HUES6 (cell line): ENCODE measurements around the gene ST3GAL3.
A peak's percentile ranks its signal among the peaks of the same experiment; 100 is the strongest.

Experiments
- H3K27ac ChIP-seq: 2 replicates; pipeline ENCODE4 v1.7.0; 2013; ENCODE audit warnings: low read depth, mild to moderate bottlenecking, low read length, inconsistent platforms
- H3K27me3 ChIP-seq: 2 replicates; pipeline ENCODE4 v1.6.1; 2013; ENCODE audit warnings: low read length; ENCODE audit not compliant: control insufficient read depth, insufficient read depth
- H3K36me3 ChIP-seq: 2 replicates; pipeline ENCODE4 v1.6.1; 2013; ENCODE audit warnings: low read length; ENCODE audit not compliant: control insufficient read depth, insufficient read depth
- H3K4me1 ChIP-seq: 2 replicates; pipeline ENCODE4 v1.6.1; 2013; ENCODE audit warnings: low read length; ENCODE audit not compliant: control insufficient read depth, insufficient read depth
- H3K4me3 ChIP-seq: 2 replicates; pipeline ENCODE4 v1.5.1; 2013; ENCODE audit warnings: low read depth, low read length
- H3K9ac ChIP-seq: one replicate; pipeline ENCODE4 v1.6.1; 2013; ENCODE audit warnings: mild to moderate bottlenecking, low read length
- H3K9me3 ChIP-seq: 2 replicates; pipeline ENCODE4 v1.6.1; 2013; ENCODE audit warnings: low read depth, low read length; ENCODE audit not compliant: control insufficient read depth, insufficient read depth

Gene ST3GAL3

GRCh38 chr1:43707190-43708001 lies at the start of gene ST3GAL3:
ST3GAL3 (plus strand) TSS chr1:43707536; CDS start chr1:43736263, 28,727 bp downstream.
- peak within 1 kb of the TSS; percentile 63; the same call in 1 of the 2 replicates for H3K27ac ChIP-seq

DNA sequence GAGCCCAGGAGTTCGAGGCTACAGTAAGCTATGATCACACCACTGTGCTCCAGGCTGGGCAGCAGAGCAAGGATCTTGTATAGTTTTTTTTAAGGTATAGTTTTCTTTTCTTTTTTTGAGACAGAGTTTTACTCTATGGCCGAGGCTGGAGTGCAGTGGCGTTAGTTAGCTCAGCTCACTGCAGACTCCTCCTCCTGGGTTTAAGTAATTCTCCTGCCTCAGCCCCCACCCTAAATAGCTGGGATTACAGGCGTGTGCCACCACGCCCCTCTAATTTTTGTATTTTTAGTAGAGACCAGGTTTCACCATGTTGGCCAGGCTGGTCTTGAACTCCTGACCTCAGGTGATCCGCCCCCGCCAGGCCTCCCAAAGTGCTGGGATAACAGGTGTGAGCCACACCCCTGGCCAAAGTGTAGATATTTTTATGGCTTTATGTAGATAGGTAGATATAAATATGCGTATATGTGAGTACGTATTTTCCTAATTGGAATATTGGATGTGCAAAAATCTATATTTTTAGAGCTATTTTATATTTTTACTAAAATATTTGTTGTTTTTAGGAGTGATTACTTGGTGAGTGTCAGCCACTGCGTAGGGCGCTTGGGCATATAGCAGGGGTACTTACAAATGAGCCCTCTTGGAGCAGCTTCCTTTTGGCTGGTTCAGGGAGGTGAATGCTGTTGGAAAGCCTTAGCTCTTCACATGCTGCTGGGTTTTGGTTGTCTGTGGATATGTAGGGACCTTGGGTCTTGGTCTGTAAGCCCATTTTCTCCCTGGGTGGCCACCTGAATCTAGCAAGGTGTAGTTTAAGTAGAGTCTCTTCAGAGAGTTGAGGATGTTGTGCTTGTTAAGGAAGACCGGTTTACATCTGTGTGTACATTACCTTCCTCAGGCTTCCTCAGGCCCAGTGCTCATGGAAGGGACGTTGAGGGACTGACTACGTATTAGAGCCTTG lies 47.8 kb upstream of the ST3GAL3 start:
- peak overlapping the region; percentile 46 for H3K9ac ChIP-seq
- no peaks in the 10 kb centered on the region for H3K27me3 ChIP-seq
- no peaks in the 10 kb centered on the region for H3K9me3 ChIP-seq
- peaks cover 25% of the 10 kb centered on the region for H3K4me1 ChIP-seq
- peak overlapping the region; percentile 82 for H3K27ac ChIP-seq
- H3K36me3 ChIP-seq, result peaks cover 92% of the 10 kb centered on the region
- peak overlapping the region; percentile 36 for H3K4me3 ChIP-seq

More at GRCh38 chr1:43707190-43708001, at the start of gene ST3GAL3:
- Histone ChIP-seq H3K27me3 (no peaks in the 10 kb centered on the region), H3K4me1 (peaks cover 9% of the 10 kb centered on the region), H3K36me3 (peaks cover 33% of the 10 kb centered on the region), H3K9ac (peak within 1 kb of the TSS; percentile 88), H3K4me3 (peak within 1 kb of the TSS; percentile 95), H3K9me3 (no peaks in the 10 kb centered on the region)

- Histone ChIP-seq H3K27me3 (no peaks in the 10 kb centered on the region), H3K9ac (peak overlapping the region; percentile 46), H3K4me3 (peak overlapping the region; percentile 36), H3K27ac (peak overlapping the region; percentile 82), H3K4me1 (peaks cover 25% of the 10 kb centered on the region), H3K9me3 (no peaks in the 10 kb centered on the region), H3K36me3 (peaks cover 92% of the 10 kb centered on the region)
Measured at GRCh38 chr1:43660355-43660754, 47.0 kb upstream of the ST3GAL3 start.

DNA sequence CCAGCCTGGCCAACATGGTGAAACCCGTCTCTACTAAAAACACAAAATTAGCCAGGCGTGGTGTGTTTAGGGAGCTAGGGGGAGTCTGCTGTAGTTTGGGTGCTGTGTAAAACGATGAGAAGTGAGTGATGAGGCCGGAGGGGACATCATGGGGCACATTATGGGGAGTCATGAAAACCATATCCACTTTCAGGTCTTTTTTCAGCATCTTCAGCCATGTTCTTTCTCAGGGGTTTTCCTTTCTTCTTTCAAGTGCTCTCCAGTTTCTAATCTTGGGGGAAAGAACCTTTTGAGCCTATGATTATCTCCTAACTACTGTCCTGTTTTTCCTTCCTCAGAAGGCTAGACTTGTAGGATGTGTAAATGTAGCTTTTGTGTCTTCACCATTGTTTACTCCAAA lies 43.0 kb upstream of the ST3GAL3 start:
- Histone ChIP-seq H3K4me1 (peaks cover 20% of the 10 kb centered on the region), H3K4me3 (no peak overlapping the region), H3K9ac (no peak overlapping the region), H3K9me3 (no peaks in the 10 kb centered on the region), H3K27me3 (no peaks in the 10 kb centered on the region), H3K27ac (no peak overlapping the region), H3K36me3 (peaks cover 94% of the 10 kb centered on the region)

DNA sequence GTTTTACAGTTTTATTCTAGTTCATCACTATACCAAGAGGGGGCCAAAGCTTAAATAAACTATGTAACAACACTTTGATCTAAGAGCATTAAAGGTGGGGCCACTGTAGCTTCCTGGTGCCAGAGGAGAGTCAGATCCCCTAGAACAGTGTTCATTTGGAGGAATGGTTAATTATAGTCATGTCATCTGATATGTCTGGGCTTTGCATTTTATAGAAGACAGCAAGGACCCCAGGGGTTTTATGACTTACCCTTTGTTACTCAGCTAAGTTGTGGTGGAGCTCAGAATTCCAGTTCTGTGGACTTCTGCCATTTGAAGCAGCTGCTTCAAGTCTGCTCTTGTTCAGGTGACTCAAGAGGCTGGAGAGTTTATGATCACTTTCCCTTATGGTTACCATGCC lies 40.7 kb upstream of the ST3GAL3 start:
- H3K9ac ChIP-seq, result no peak overlapping the region
- H3K36me3 ChIP-seq, result peaks cover 100% of the 10 kb centered on the region
- no peak overlapping the region for H3K4me3 ChIP-seq

DNA sequence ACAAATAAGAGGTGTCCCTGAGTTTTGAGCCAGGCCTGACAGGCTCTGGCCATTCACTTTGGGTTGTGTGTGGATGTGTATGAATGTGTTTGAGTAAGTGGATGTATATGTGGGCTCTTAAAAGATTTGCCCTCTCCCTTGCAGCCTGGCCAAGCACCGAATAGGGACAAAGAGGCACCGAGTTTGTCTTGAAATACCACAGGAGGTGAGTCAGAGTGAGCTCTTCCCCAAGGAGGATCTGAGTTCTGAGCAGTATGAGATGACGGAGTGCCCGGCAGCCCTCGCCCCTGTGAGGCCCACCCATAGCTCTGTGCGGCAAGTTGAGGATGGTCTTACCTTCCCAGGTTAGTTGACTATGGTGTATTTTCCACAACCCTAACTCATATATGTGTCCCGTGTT lies 38.4 kb upstream of the ST3GAL3 start:
- H3K9ac ChIP-seq, result no peak overlapping the region
- no peaks in the 10 kb centered on the region for H3K9me3 ChIP-seq
- H3K4me1 ChIP-seq, result no peaks in the 10 kb centered on the region
- no peak overlapping the region for H3K4me3 ChIP-seq
- H3K36me3 ChIP-seq, result peaks cover 97% of the 10 kb centered on the region
- H3K27ac ChIP-seq, result no peak overlapping the region
- H3K27me3 ChIP-seq, result no peaks in the 10 kb centered on the region

More for the DNA sequence above, 40.7 kb upstream of the ST3GAL3 start:
- Histone ChIP-seq H3K27ac (0 out of 2 replicates have a peak overlapping the region, but pooled peaks have one; percentile 28), H3K27me3 (no peaks in the 10 kb centered on the region), H3K4me1 (0 out of 2 replicates have a peak, but pooled peaks cover under 1% of the 10 kb centered on the region), H3K9me3 (no peaks in the 10 kb centered on the region)

- Histone ChIP-seq H3K4me3 (no peak overlapping the region), H3K27me3 (no peaks in the 10 kb centered on the region), H3K9ac (no peak overlapping the region), H3K4me1 (no peaks in the 10 kb centered on the region), H3K27ac (no peak overlapping the region), H3K9me3 (no peaks in the 10 kb centered on the region), H3K36me3 (peaks cover 95% of the 10 kb centered on the region)
Measured at GRCh38 chr1:43669878-43670277, 37.5 kb upstream of the ST3GAL3 start.

- Histone ChIP-seq H3K4me1 (no peaks in the 10 kb centered on the region), H3K9ac (no peak overlapping the region), H3K36me3 (peaks cover 95% of the 10 kb centered on the region), H3K27me3 (no peaks in the 10 kb centered on the region), H3K4me3 (no peak overlapping the region), H3K27ac (no peak overlapping the region), H3K9me3 (no peaks in the 10 kb centered on the region)
Measured at GRCh38 chr1:43671193-43671592, 36.1 kb upstream of the ST3GAL3 start.

- no peak overlapping the region for H3K4me3 ChIP-seq
- H3K36me3 ChIP-seq, result peaks cover 94% of the 10 kb centered on the region
- H3K27me3 ChIP-seq, result no peaks in the 10 kb centered on the region
- H3K9ac ChIP-seq, result no peak overlapping the region
- no peaks in the 10 kb centered on the region for H3K9me3 ChIP-seq
- H3K27ac ChIP-seq, result no peak overlapping the region
- no peaks in the 10 kb centered on the region for H3K4me1 ChIP-seq
Measured at GRCh38 chr1:43671626-43672330, 35.6 kb upstream of the ST3GAL3 start.

GRCh38 chr1:43673261-43673660 lies 34.1 kb upstream of the ST3GAL3 start:
- Histone ChIP-seq H3K9ac (no peak overlapping the region), H3K27ac (no peak overlapping the region), H3K27me3 (no peaks in the 10 kb centered on the region), H3K9me3 (no peaks in the 10 kb centered on the region), H3K4me1 (no peaks in the 10 kb centered on the region), H3K4me3 (no peak overlapping the region), H3K36me3 (peaks cover 92% of the 10 kb centered on the region)
